Suprapubic skin (tissue), 4 donors: ENCODE measurements around the gene C17orf107.

Experiments used
- CTCF ChIP-seq, 2 donors: fragments of 200-600 bp in 1 of 2; fragments of 450-650 bp in 1 of 2; sonication (generic) in 1 of 2; IDR thresholded peaks; one replicate each; pipeline ENCODE4 v1.5.1; 2016 to 2019; ENCODE audit warnings: antibody characterized with exemption in 2 of 2, mild to moderate bottlenecking in 1 of 2, moderate library complexity in 1 of 2
- EP300 ChIP-seq: sonication (generic); formaldehyde crosslinking; IDR thresholded peaks from one replicate; pipeline ENCODE4 v1.6.1; 2017; ENCODE audit warnings: antibody characterized with exemption
- POLR2A ChIP-seq, 2 donors: fragments of 450-650 bp; IDR thresholded peaks; one replicate each; pipeline ENCODE4 v1.6.1; 2017; ENCODE audit warnings: antibody characterized with exemption in 2 of 2, mild to moderate bottlenecking in 2 of 2, moderate library complexity in 2 of 2
- POLR2AphosphoS5 ChIP-seq, 3 donors: sonication (generic); formaldehyde crosslinking; IDR thresholded peaks; one replicate each; pipeline ENCODE4 v1.6.1; 2017; ENCODE audit warnings: antibody characterized with exemption in 3 of 3

- TF ChIP-seq EP300 (no peak), CTCF (IDR thresholded peaks at IDR 0.05) (no peak), POLR2A (IDR thresholded peaks at IDR 0.05) (no peak), POLR2AphosphoS5 (IDR thresholded peaks at IDR 0.05) (no peak)
These were observed 47.7 kb downstream of the C17orf107 start for GRCh38 chr17:4947010-4947410.
